Trophoblast cell (in vitro differentiated cells and primary cell): ENCODE measurements around the gene PLXNA2.

Experiments used
- DNase-seq, 2 donors: peaks; one replicate each; pipeline ENCODE4 v3.0.0-alpha.2; 2016
- H2AFZ ChIP-seq: 2 replicates; pipeline ENCODE4 v1.6.1; 2013; ENCODE audit warnings: low read length, moderate library complexity, mild to moderate bottlenecking; ENCODE audit not compliant: insufficient read depth, poor library complexity
- H2AK5ac ChIP-seq: 2 replicates; pipeline ENCODE4 v1.6.1; 2013; ENCODE audit warnings: mild to moderate bottlenecking, low read length
- H2BK120ac ChIP-seq: 2 replicates; pipeline ENCODE4 v1.6.1; 2013; ENCODE audit warnings: low read length, mild to moderate bottlenecking, moderate library complexity; ENCODE audit not compliant: insufficient read depth, poor library complexity
- H2BK12ac ChIP-seq: 2 replicates; pipeline ENCODE4 v1.6.1; 2013; ENCODE audit warnings: mild to moderate bottlenecking, low read length, moderate library complexity
- H2BK5ac ChIP-seq: 2 replicates; pipeline ENCODE4 v1.6.1; 2013; ENCODE audit warnings: low read length, low read depth, moderate library complexity, mild to moderate bottlenecking; ENCODE audit not compliant: poor library complexity
- H3K14ac ChIP-seq: 2 replicates; pipeline ENCODE4 v1.6.1; 2013; ENCODE audit warnings: mild to moderate bottlenecking, low read length
- H3K18ac ChIP-seq: 2 replicates; pipeline ENCODE4 v1.6.1; 2013; ENCODE audit warnings: mild to moderate bottlenecking, low read length
- H3K23ac ChIP-seq: 2 replicates; pipeline ENCODE4 v1.6.1; 2013; ENCODE audit warnings: low read length
- H3K27ac ChIP-seq: 2 replicates; pipeline ENCODE4 v1.5.1; 2013; ENCODE audit warnings: low read depth, mild to moderate bottlenecking, inconsistent platforms, low read length, moderate library complexity
- H3K27me3 ChIP-seq: 2 replicates; pipeline ENCODE4 v1.6.1; 2013; ENCODE audit warnings: inconsistent platforms, mild to moderate bottlenecking, low read length, moderate library complexity; ENCODE audit not compliant: insufficient read depth
- H3K36me3 ChIP-seq, 2 experiments: 1 replicate in 1 of 2; 2 replicates in 1 of 2; pipeline ENCODE4 v1.6.1; 2013; ENCODE audit warnings: low read length in 2 of 2, mild to moderate bottlenecking in 2 of 2, moderate library complexity in 1 of 2; ENCODE audit not compliant: insufficient read depth in 2 of 2, control insufficient read depth in 1 of 2
- H3K4ac ChIP-seq: 2 replicates; pipeline ENCODE4 v1.6.1; 2013; ENCODE audit warnings: low read depth, mild to moderate bottlenecking, low read length, moderate library complexity
- H3K4me1 ChIP-seq, 2 experiments: 1 replicate in 1 of 2; 2 replicates in 1 of 2; pipeline ENCODE4 v1.6.1; 2013; ENCODE audit warnings: low read length in 2 of 2, mild to moderate bottlenecking in 2 of 2, moderate library complexity in 1 of 2; ENCODE audit not compliant: insufficient read depth in 2 of 2, control insufficient read depth in 1 of 2
- H3K4me2 ChIP-seq: 2 replicates; pipeline ENCODE4 v1.6.1; 2013; ENCODE audit warnings: inconsistent platforms, mild to moderate bottlenecking, low read length, moderate library complexity
- H3K4me3 ChIP-seq: 2 replicates; pipeline ENCODE4 v1.5.1; 2013; ENCODE audit warnings: mild to moderate bottlenecking, low read depth, low read length, inconsistent platforms
- H3K79me1 ChIP-seq: one replicate; pipeline ENCODE4 v1.6.1; 2013; ENCODE audit warnings: low read length
- H3K79me2 ChIP-seq: 2 replicates; pipeline ENCODE4 v1.6.1; 2013; ENCODE audit warnings: low read length, mild to moderate bottlenecking; ENCODE audit not compliant: control insufficient read depth, insufficient read depth, poor library complexity
- H3K9ac ChIP-seq: 2 replicates; pipeline ENCODE4 v1.6.1; 2013; ENCODE audit warnings: mild to moderate bottlenecking, low read length
- H3K9me3 ChIP-seq: 2 replicates; pipeline ENCODE4 v1.6.1; 2013; ENCODE audit warnings: low read depth, mild to moderate bottlenecking, control low read depth, inconsistent platforms, low read length; ENCODE audit not compliant: insufficient read depth
- H4K12ac ChIP-seq: 2 replicates; pipeline ENCODE4 v1.6.1; 2013; ENCODE audit warnings: low read depth, mild to moderate bottlenecking, low read length, moderate library complexity
- H4K8ac ChIP-seq: 2 replicates; pipeline ENCODE4 v1.6.1; 2013; ENCODE audit warnings: low read depth, mild to moderate bottlenecking, low read length, moderate library complexity
- H4K91ac ChIP-seq: one replicate; pipeline ENCODE4 v1.6.1; 2013; ENCODE audit warnings: low read depth, mild to moderate bottlenecking, low read length, moderate library complexity
- WGBS: extraction: QIAGEN DNeasy Blood & Tissue Kit; methylation state at CpG from one replicate; pipeline ENCODE4 v1.1.7; 2013; ENCODE audit warnings: missing lambda C conversion rate; ENCODE audit not compliant: insufficient read length, insufficient coverage; ENCODE audit errors: extremely low coverage; 5-methylcytosine and 5-hydroxymethylcytosine counted together

Gene PLXNA2

GRCh38 chr1:208024406-208024805, 219.8 kb downstream of the PLXNA2 start:
- Histone ChIP-seq H3K27ac (no peak overlapping the region), H3K79me1 (no peaks in the 10 kb centered on the region), H3K36me3 (peaks cover 25 to 30% of the 10 kb centered on the region in 2 experiments), H3K4me2 (no peak overlapping the region), H3K23ac (no peak overlapping the region), H3K27me3 (no peaks in the 10 kb centered on the region), H3K4me1 (peaks cover 5 to 9% of the 10 kb centered on the region in 2 experiments), H3K9ac (no peak overlapping the region), H2AK5ac (no peak overlapping the region), H3K14ac (no peak overlapping the region), H3K18ac (no peak overlapping the region), H3K4ac (no peak overlapping the region), H2BK12ac (no peak overlapping the region), H4K8ac (no peak overlapping the region), H4K91ac (no peak overlapping the region), H3K79me2 (no peaks in the 10 kb centered on the region), H2BK120ac (no peak overlapping the region), H4K12ac (no peak overlapping the region), H3K9me3 (no peaks in the 10 kb centered on the region), H2AFZ (no peak overlapping the region), H2BK5ac (no peak overlapping the region), H3K4me3 (no peak overlapping the region)
- no CpG with 5 or more reads among the region's 6 CpGs for WGBS
- peak; percentile 91 to 98 for DNase-seq

- H3K79me2 ChIP-seq, result no peaks in the 10 kb centered on the region
- no peak overlapping the region for H3K9ac ChIP-seq
- H4K8ac ChIP-seq, result no peak overlapping the region
- no peaks in the 10 kb centered on the region for H3K27me3 ChIP-seq
- no peak overlapping the region for H3K23ac ChIP-seq
- DNase-seq, result no peak
- H2BK5ac ChIP-seq, result no peak overlapping the region
- H2AK5ac ChIP-seq, result no peak overlapping the region
- H3K4me2 ChIP-seq, result no peak overlapping the region
- no peak overlapping the region for H3K18ac ChIP-seq
- no peaks in the 10 kb centered on the region for H3K36me3 ChIP-seq
- peaks cover 4% of the 10 kb centered on the region for H3K9me3 ChIP-seq
- H3K27ac ChIP-seq, result no peak overlapping the region
- H3K79me1 ChIP-seq, result no peaks in the 10 kb centered on the region
- H3K4me1 ChIP-seq, result no peaks in the 10 kb centered on the region
- no peak overlapping the region for H3K14ac ChIP-seq
- no peak overlapping the region for H2AFZ ChIP-seq
- no CpG with 5 or more reads among the region's 2 CpGs for WGBS
- no peak overlapping the region for H3K4me3 ChIP-seq
- no peak overlapping the region for H2BK12ac ChIP-seq
- H4K91ac ChIP-seq, result no peak overlapping the region
- no peak overlapping the region for H3K4ac ChIP-seq
- H4K12ac ChIP-seq, result no peak overlapping the region
- H2BK120ac ChIP-seq, result no peak overlapping the region
Observed at GRCh38 chr1:208019257-208019656, 224.9 kb downstream of the PLXNA2 start.

- H3K36me3 ChIP-seq, result no peaks in the 10 kb centered on the region
- H3K4me1 ChIP-seq, result no peaks in the 10 kb centered on the region
- H4K8ac ChIP-seq, result no peak overlapping the region
- peak overlapping the region; percentile 38 for H3K9ac ChIP-seq
- no peaks in the 10 kb centered on the region for H3K27me3 ChIP-seq
- H3K27ac ChIP-seq, result no peak overlapping the region
- DNase-seq, result no peak
- no peak overlapping the region for H2BK12ac ChIP-seq
- no peak overlapping the region for H3K4me3 ChIP-seq
- no peak overlapping the region for H2AK5ac ChIP-seq
- no peak overlapping the region for H3K18ac ChIP-seq
- H2AFZ ChIP-seq, result no peak overlapping the region
- no peak overlapping the region for H4K91ac ChIP-seq
- no peak overlapping the region for H4K12ac ChIP-seq
- no peak overlapping the region for H2BK5ac ChIP-seq
- no peak overlapping the region for H3K4me2 ChIP-seq
- no peak overlapping the region for H3K4ac ChIP-seq
- no peak overlapping the region for H3K23ac ChIP-seq
- no peak overlapping the region for H2BK120ac ChIP-seq
- no peaks in the 10 kb centered on the region for H3K79me1 ChIP-seq
- H3K14ac ChIP-seq, result no peak overlapping the region
- no peaks in the 10 kb centered on the region for H3K79me2 ChIP-seq
- peaks cover 4% of the 10 kb centered on the region for H3K9me3 ChIP-seq
- no CpG with 5 or more reads among the region's 6 CpGs for WGBS
Observed at GRCh38 chr1:208015255-208015654, 228.9 kb downstream of the PLXNA2 start.

- Histone ChIP-seq H3K23ac (no peak overlapping the region), H2BK120ac (no peak overlapping the region), H2AK5ac (no peak overlapping the region), H3K4me1 (no peaks in the 10 kb centered on the region), H2BK12ac (no peak overlapping the region), H4K91ac (no peak overlapping the region), H3K27me3 (no peaks in the 10 kb centered on the region), H3K36me3 (no peaks in the 10 kb centered on the region), H4K8ac (no peak overlapping the region), H3K9me3 (peaks cover 6% of the 10 kb centered on the region), H3K4me2 (no peak overlapping the region), H3K9ac (no peak overlapping the region), H3K79me2 (no peaks in the 10 kb centered on the region), H3K79me1 (no peaks in the 10 kb centered on the region), H3K4ac (no peak overlapping the region), H2AFZ (no peak overlapping the region), H3K14ac (no peak overlapping the region), H3K18ac (no peak overlapping the region), H4K12ac (no peak overlapping the region), H3K4me3 (no peak overlapping the region), H2BK5ac (no peak overlapping the region), H3K27ac (no peak overlapping the region)
- no peak for DNase-seq
- no CpG with 5 or more reads among the region's 2 CpGs for WGBS
Observed at GRCh38 chr1:208013210-208013609, 231.0 kb downstream of the PLXNA2 start.
